ENCODE data around the gene DCLK2.

Gene DCLK2

GRCh38 chr4:150069353-150069752, 8.9 kb upstream of the DCLK2 start:
- DNase-seq (ENCODE audit: low read depth) = no peak

DNA sequence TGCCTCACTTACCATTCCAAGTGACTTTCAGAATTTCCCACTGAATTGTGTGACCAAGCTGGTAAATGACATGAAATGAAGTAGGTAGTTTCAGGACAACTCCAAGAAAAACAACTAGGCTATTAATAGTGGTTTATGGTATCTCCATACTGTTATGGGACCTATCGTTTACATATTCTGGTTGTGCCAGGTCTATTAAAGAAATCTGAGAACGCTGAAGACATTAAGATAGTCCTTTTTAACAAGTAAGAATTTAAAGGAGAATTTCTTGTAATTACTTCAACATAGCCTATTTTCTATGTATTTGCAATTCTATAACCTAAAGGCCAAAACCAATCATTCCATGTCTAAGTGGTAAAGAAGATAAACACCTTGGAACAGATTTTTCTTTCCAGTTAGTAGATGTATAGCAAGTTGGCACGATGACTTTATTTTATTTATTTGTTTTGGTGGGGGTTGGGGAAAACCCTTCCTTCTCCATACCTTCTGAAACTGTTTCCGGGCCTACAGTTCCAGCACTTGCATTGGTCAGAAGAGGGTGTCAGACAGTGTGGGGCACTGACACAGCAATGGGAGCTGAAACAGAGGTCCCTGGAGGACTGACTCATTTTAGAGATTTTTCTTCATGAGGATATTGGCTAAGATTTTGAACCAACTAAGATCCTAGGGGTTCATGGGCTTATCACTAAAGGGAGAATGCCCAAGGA, 7.6 kb upstream of the DCLK2 start:
- no peak for DNase-seq (ENCODE audit: low read depth)

DNA sequence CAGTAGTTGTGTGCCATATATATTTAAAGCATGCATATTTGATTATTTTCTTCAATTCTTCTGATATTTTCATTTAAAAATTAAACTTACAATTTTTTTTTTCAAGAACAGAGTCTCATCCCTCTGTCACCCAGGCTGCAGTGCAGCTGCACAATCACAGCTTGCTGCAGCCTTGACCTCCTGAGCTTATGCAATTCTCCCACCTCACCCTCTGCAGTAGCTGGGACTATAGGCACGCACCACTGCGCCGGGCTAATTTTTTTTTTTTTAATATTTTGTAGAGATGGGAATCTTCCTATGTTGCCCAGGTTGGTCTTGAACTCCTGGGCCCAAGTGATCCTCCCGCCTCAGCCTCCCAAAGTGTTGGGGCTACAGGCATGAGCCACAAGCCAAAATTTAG, 5.8 kb upstream of the DCLK2 start:
- DNase-seq (ENCODE audit: low read depth) = no peak

- DNase-seq (ENCODE audit: low read depth) = no peak
Observed at GRCh38 chr4:150072906-150073714, 5.1 kb upstream of the DCLK2 start.

- DNase-seq (ENCODE audit: low read depth) = no peak
Observed at GRCh38 chr4:150074064-150074463, 4.2 kb upstream of the DCLK2 start.

DNA sequence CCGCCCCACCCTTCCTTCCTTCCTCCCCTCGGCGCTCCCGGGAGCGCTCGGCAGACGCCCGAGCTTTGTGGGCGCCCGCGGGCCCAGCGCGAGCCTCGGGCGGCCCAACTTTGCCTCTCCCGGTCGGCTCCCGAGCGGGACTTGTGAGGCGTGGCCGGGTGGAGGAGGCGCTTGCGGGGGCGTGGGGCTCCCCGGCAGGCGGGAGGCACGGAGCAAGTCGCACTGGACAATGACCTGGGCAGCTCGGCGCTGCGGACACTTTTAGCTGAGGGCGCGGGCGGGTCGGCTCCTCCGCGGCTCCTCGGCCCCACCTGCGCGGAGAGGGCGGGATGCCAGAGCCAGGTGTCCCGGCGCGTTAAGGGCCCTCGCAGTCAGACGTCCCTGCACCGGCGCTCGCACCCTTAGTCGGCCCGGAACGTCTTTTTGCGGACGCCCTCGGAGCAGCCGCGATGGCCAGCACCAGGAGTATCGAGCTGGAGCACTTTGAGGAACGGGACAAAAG, 385 bp downstream of the DCLK2 start:
- no peak for DNase-seq (ENCODE audit: low read depth)

- DNase-seq (ENCODE audit: low read depth) = no peak
Observed at GRCh38 chr4:150079081-150079581, 886 bp downstream of the DCLK2 start.

DNA sequence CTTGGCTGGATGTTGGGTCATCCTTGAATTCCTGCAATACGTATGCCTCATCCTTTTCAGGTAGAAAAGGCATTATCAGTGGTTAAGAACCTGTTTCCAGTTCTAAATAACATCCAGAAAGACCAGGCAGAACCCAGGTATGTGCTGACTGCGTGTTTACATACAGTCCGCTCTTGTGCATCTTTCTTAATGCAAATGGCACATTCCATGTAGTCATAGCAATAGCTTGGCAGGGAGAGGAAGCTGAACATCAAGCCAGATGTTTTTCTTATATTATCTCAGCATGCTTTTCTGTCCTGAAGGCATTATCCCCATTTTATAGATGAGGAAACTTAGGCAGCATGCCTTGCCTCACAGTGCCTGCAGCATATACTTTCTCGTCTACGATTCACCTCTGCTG, 2.1 kb downstream of the DCLK2 start:
- no peak for DNase-seq (ENCODE audit: low read depth)

DNA sequence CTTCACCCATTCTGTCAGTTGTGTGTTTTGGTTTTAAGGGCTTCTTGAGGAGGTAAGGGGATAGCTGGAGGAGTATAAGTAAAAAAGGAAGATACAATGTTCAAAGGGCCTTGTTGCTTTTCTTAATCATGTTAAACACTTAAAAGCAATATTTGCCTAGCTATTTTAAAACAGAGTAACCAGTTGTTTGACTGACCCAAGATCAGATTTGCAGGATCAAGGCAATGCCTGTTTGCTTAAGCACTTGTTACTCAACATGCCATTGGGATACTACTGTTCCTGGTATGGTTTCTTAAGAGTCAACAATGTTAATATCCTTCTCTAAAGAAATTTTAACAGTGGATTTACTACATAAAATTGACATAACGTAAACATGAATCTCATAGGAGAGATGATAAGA, 2.6 kb downstream of the DCLK2 start:
- no peak for DNase-seq (ENCODE audit: low read depth)

- DNase-seq (ENCODE audit: low read depth) = no peak
Observed at GRCh38 chr4:150082241-150082640, 4.0 kb downstream of the DCLK2 start.

GRCh38 chr4:150087006-150087405, 8.8 kb downstream of the DCLK2 start:
- no peak for DNase-seq (ENCODE audit: low read depth)

DNA sequence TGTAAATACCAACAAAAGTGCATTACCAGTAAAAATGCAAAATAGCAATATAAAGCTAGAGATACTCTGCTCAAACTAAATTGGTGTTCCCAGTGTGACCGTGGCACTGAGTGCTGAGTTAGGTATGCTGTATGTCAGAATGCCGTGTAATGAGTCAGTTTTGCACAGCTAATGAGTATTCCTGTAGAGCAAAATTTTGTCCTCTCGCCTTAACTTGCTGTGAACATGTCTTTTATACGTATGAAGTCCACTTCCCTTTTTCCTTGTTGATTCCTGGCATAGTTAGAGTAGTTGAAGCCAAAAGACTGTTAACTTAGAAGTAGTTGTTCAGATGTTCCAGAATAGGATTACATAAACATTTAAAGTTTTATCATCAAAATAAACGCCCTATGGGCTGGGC, 11.5 kb downstream of the DCLK2 start:
- no peak for DNase-seq (ENCODE audit: low read depth)

GRCh38 chr4:150090836-150091235, 12.6 kb downstream of the DCLK2 start:
- DNase-seq (ENCODE audit: low read depth) = no peak

- no peak for DNase-seq (ENCODE audit: low read depth)
Observed at GRCh38 chr4:150094676-150095075, 16.4 kb downstream of the DCLK2 start.

DNA sequence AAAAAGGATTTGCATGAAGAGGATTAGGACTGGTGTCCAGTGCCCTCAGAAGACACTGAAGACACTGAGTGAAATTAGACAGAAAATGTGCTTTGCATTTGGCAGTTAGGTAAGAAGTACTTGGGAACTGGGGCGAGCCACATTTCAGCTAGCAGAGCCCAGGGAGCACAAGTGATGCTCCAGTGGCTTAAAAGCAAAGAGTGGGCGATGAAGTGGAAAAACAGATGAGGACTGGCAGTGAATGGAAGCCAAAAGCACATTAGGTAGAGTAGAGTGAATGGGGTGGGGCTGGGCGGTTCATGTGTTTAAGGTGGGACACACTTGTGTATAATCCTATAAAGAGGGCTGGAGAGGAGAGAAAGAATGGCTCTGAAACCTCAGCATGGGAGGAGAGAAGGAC, 18.4 kb downstream of the DCLK2 start:
- no peak for DNase-seq (ENCODE audit: low read depth)

DNA sequence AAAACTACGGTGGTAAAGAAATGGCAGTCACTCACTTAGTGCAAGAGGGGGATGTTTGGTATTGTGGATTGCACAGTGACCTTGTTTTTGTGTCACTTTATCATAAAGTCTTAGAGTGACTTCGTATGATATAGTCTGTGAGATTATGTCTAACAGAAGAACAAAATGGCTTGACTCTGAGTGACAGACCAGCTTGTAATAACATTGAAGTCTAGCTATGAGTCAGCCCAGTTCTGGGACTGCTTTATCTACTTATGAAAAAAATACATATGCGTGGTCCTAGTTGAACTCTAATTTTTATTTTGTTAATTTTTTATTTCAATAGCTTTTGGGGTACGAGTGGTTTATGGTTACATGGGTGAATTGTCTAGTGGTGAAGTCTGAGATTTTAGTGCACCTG, 20.0 kb downstream of the DCLK2 start:
- DNase-seq (ENCODE audit: low read depth) = no peak

DNA sequence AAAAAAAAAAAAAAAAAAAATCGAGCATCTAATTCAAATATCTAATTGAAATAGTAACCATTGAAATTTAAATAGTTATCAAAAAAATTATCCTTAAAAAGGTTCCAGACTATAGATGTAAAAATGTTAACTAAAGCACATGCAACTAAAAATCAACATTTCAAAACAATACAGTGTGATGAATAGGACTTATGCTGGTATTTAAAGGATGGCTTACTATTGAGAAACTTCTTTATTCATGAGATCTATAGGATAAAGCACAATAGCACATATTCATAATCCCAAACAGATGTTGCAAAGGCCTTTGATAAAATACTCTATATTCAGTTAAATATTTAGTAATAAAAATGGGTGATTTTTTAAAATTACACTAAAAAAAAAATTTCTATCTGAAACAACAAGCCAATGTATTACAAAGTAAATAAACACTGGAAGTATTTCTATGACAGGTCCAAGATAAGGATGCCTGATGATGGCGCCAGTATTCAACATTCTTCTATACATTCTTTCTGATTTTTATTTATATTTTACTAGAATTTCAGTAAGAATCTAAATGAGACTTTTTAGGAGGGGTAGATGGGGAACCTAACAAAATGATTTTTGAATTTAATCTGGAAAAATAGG, 26.3 kb downstream of the DCLK2 start:
- DNase-seq (ENCODE audit: low read depth) = no peak

- no peak for DNase-seq (ENCODE audit: low read depth)
Observed at GRCh38 chr4:150106886-150107285, 28.6 kb downstream of the DCLK2 start.

DNA sequence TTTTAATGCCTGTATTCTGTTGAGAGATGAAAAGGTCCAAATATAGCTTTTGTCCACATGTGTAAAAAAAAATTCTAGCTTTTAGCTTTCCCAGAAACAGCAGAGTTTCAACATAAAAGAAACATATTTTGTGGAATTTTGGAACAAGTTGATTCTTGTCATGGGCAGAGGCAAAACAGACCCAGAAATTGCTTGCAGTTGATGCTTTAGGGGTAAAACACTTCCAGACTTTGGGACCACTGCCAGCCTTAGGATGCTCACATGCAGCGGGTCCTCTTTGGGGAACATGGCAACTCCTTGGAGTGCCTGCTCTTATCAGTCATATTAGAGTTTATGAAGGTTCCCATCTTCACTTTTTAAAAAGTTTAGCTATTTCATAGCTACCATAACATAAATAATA, 30.4 kb downstream of the DCLK2 start:
- DNase-seq (ENCODE audit: low read depth) = no peak

GRCh38 chr4:150114641-150115040, 36.4 kb downstream of the DCLK2 start:
- no peak for DNase-seq (ENCODE audit: low read depth)

GRCh38 chr4:150115851-150116250, 37.6 kb downstream of the DCLK2 start:
- DNase-seq (ENCODE audit: low read depth) = no peak

DNA sequence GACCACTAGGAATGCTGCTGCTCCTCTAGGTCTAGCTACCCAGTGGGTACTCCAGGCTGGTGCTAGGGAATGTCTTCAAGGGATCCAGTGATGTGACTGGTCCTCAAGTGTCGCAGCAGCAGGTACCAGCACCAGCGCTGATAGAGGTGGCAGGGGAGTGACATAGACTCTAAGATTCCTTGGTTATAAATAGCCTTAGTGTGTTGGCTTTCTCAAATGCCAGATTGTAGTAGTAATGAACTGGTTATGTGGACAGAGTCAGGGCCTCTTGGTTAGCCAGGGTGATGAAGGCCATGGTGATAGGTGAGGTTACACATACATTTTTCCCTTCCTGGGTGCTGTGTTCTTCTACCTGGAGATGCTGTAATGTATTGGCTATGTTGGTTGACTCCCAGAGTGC, 38.3 kb downstream of the DCLK2 start:
- no peak for DNase-seq (ENCODE audit: low read depth)

DNA sequence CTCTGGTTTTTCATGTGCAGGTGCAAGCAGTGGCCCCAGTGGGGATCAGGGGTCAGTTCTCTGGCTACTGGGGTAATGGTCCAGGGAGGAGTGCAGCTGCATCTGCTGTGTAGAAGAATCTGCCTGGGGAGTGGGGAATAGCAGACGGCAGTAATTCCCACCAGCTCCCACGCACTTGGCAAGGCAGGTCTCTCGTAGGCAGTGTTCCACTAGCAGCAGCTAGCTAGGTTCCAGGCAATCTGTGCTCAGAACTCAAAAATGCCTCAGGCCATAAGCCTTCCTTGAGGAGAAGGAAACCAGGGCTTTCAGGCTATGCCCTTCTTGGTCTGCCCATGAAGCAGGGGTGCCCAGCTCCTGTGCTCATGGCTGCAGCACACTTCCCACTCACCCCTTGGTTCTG, 38.8 kb downstream of the DCLK2 start:
- DNase-seq (ENCODE audit: low read depth) = no peak
